Keratinocyte (primary cell): ENCODE measurements around the gene LYL1. TPM values are rescaled to one million over a fixed set of nuclear protein-coding genes. Genes with fewer than 3 reads are reported as not detected.

Experiments used
- DNase-seq: peaks from one replicate; pipeline ENCODE4 v3.0.0-alpha.2; 2011; ENCODE audit warnings: low read depth, missing footprints, low spot score
- FAIRE-seq: peaks from 2 replicates; lab custom pipeline; 2011; peaks lifted over from hg19 to GRCh38; lab: Jason Lieb, UNC
- H2AFZ ChIP-seq: 2 replicates; pipeline ENCODE4 v1.6.0; 2012; ENCODE audit warnings: low read length, control low read depth, inconsistent platforms; ENCODE audit not compliant: control insufficient read depth
- H3K27ac ChIP-seq: 2 replicates; pipeline ENCODE4 v1.5.1; 2011; ENCODE audit warnings: low read length; ENCODE audit not compliant: control insufficient read depth, insufficient read depth
- H3K27me3 ChIP-seq: 3 replicates; pipeline ENCODE4 v1.6.0; 2011; ENCODE audit warnings: low read length; ENCODE audit not compliant: control insufficient read depth, insufficient read depth; ENCODE audit errors: extremely low read depth
- H3K36me3 ChIP-seq, 2 experiments: 2 replicates in 1 of 2; 3 replicates in 1 of 2; pipeline ENCODE4 v1.5.1; 2011; ENCODE audit warnings: low read length in 2 of 2, mild to moderate bottlenecking in 1 of 2; ENCODE audit not compliant: control insufficient read depth in 2 of 2, insufficient read depth in 2 of 2; ENCODE audit errors: extremely low read depth in 1 of 2
- H3K4me1 ChIP-seq: 3 replicates; pipeline ENCODE4 v1.5.1; 2011; ENCODE audit warnings: low read length; ENCODE audit not compliant: control insufficient read depth, insufficient read depth; ENCODE audit errors: extremely low read depth
- H3K4me2 ChIP-seq: 3 replicates; pipeline ENCODE4 v1.6.0; 2011; ENCODE audit warnings: low read depth, low read length; ENCODE audit not compliant: control insufficient read depth, insufficient read depth; ENCODE audit errors: extremely low read depth
- H3K4me3 ChIP-seq, 3 experiments: fragments of 200-600 bp in 1 of 3; sonication (generic) in 1 of 3; 2 replicates in 2 of 3; 3 replicates in 1 of 3; pipeline ENCODE4 v1.5.1; 2011 to 2016; ENCODE audit warnings: low read length in 3 of 3, mild to moderate bottlenecking in 3 of 3, control low read depth in 2 of 3, inconsistent platforms in 1 of 3, low read depth in 1 of 3, mixed read lengths in 1 of 3, mixed run types in 1 of 3, moderate library complexity in 1 of 3; ENCODE audit not compliant: control insufficient read depth in 2 of 3, insufficient read depth in 2 of 3; ENCODE audit errors: extremely low read depth in 1 of 3
- H3K79me2 ChIP-seq: 2 replicates; pipeline ENCODE4 v1.6.0; 2012; ENCODE audit warnings: low read length; ENCODE audit not compliant: control insufficient read depth, insufficient read depth
- H3K9ac ChIP-seq: 3 replicates; pipeline ENCODE4 v1.6.0; 2011; ENCODE audit warnings: low read length; ENCODE audit not compliant: control insufficient read depth, insufficient read depth; ENCODE audit errors: extremely low read depth
- H3K9me1 ChIP-seq: 3 replicates; pipeline ENCODE4 v1.6.0; 2011; ENCODE audit warnings: low read length; ENCODE audit not compliant: control insufficient read depth, insufficient read depth; ENCODE audit errors: extremely low read depth
- H3K9me3 ChIP-seq: 2 replicates; pipeline ENCODE4 v1.5.1; 2012; ENCODE audit warnings: low read depth, low read length; ENCODE audit not compliant: control insufficient read depth
- H4K20me1 ChIP-seq: 3 replicates; pipeline ENCODE4 v1.6.0; 2011; ENCODE audit warnings: low read length; ENCODE audit not compliant: control insufficient read depth, insufficient read depth; ENCODE audit errors: extremely low read depth
- EZH2 ChIP-seq: IDR thresholded peaks from one replicate; pipeline ENCODE4 v1.6.1; 2012; ENCODE audit warnings: inconsistent platforms, mild to moderate bottlenecking, low read length, moderate library complexity
- dilution Hi-C: fragments of 300-500 bp; cut with MboI; formaldehyde crosslinking; loops from one replicate; pipeline ENCODE4 v1.7.0; 2020; ENCODE audit warnings: low sequenced_read_pairs; ENCODE audit not compliant: extremely low pct_ligation_motif_present
- polyA plus RNA-seq, 5 experiments: library from polyadenylated mRNA; depleted of rRNA in 3 of 5; stranded (reverse) in 3 of 5; stranded (forward) in 1 of 5; unstranded in 1 of 5; fragments of >200 nt; gene quantifications; 1 replicate in 1 of 5; 2 replicates in 3 of 5; 3 replicates in 1 of 5; pipeline versions ENCODE4 v1.2.1 to v1.2.3, GENCODE V29; 2011 to 2012; ENCODE audit warnings: missing spikeins in 2 of 5, low read depth in 1 of 5, low replicate concordance in 1 of 5
- TF ChIP-seq, protein P1 (sequence below), 3 experiments: IDR thresholded peaks in 1 of 3; conservative IDR thresholded peaks in 1 of 3; optimal IDR thresholded peaks in 1 of 3; 2 replicates in 2 of 3; 3 replicates in 1 of 3; pipeline versions ENCODE3 to v1.5.1; 2011; ENCODE audit warnings: low read length in 3 of 3, mild to moderate bottlenecking in 3 of 3, moderate library complexity in 2 of 3, control low read depth in 1 of 3, inconsistent platforms in 1 of 3; ENCODE audit not compliant: insufficient read depth in 2 of 3; ENCODE audit errors: extremely low read depth in 1 of 3

Gene LYL1
- polyA plus RNA-seq, 1 donor (not counting 4 experiments of a cell fraction or from before 2014, with no cell fraction given): 0.07 TPM

DNA sequence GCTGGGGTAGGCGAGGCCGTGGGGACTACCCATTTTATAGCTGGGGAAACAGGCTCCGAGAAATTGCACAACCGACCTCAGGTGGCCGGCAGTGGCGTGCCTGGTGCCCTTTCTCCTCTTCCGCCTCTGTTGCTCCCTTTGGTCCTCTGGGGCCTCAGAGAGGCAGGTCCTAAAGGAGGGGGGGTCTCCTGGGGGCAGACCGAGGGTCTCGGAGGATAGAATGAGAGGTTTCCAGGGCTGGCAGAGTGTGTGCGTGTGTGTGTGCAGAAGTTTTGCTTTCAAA, 36.2 kb upstream of the LYL1 start:
- no peaks in the 10 kb centered on the region for H4K20me1 ChIP-seq
- no peaks in the 10 kb centered on the region for H3K27me3 ChIP-seq
- H3K79me2 ChIP-seq: peaks cover 20% of the 10 kb centered on the region
- H3K4me2 ChIP-seq: no peak overlapping the region
- FAIRE-seq (no peak), DNase-seq (no peak)
- H3K9me3 ChIP-seq: no peaks in the 10 kb centered on the region
- H3K9ac ChIP-seq: no peak overlapping the region
- H2AFZ ChIP-seq: no peak overlapping the region
- dilution Hi-C loops: no loop called here
- H3K36me3 ChIP-seq: peaks cover 18 to 20% of the 10 kb centered on the region in 2 experiments
- H3K4me1 ChIP-seq: no peaks in the 10 kb centered on the region
- no peak overlapping the region for H3K27ac ChIP-seq
- TF ChIP-seq, protein P1, sequence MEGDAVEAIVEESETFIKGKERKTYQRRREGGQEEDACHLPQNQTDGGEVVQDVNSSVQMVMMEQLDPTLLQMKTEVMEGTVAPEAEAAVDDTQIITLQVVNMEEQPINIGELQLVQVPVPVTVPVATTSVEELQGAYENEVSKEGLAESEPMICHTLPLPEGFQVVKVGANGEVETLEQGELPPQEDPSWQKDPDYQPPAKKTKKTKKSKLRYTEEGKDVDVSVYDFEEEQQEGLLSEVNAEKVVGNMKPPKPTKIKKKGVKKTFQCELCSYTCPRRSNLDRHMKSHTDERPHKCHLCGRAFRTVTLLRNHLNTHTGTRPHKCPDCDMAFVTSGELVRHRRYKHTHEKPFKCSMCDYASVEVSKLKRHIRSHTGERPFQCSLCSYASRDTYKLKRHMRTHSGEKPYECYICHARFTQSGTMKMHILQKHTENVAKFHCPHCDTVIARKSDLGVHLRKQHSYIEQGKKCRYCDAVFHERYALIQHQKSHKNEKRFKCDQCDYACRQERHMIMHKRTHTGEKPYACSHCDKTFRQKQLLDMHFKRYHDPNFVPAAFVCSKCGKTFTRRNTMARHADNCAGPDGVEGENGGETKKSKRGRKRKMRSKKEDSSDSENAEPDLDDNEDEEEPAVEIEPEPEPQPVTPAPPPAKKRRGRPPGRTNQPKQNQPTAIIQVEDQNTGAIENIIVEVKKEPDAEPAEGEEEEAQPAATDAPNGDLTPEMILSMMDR (optimal IDR thresholded peaks at IDR 0.05 in 1 of 3, IDR thresholded peaks at IDR 0.05 in 1 of 3, conservative IDR thresholded peaks at IDR 0.05 in 1 of 3; ENCODE audit: extremely low read depth in 1 of 3, insufficient read depth in 2 of 3, low read length in 3 of 3): no peak
- TF ChIP-seq EZH2: no peak
- H3K9me1 ChIP-seq: no peaks in the 10 kb centered on the region
- no peak overlapping the region for H3K4me3 ChIP-seq

DNA sequence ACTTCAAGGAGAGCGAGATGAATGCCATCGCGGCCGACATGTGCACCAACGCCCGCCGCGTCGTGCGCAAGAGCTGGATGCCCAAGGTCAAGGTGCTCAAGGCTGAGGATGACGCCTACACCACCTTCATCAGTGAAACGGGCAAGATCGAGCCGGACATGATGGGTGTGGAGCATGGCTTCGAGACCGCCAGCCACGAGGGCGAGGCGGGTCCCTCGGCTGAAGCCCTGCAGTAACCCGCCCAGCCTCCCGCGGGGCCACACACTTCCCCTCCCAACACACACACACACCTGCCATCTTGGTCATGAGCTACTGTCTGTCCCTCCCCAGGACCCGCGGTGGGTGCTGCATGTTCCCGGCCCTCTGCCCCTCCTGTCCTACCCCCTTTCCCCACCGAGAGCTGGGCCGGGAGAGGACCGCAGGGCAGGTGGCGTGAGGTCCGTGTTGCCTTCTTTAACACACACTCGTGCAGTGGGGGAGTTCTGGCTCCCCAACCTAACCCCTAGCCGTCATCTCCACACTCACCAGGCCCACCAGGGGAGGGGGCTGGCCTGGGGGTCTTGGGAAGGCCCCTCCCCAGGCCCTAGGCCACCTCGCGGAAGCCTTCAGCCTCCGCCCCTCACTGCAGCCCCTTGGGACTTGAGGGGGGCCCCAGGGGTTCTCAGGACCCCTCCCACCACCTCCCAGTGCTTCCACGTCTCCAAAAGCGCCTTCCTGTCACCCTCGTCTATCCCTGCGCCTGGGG, 35.7 kb upstream of the LYL1 start:
- H3K9me1 ChIP-seq: no peaks in the 10 kb centered on the region
- H3K9me3 ChIP-seq: no peaks in the 10 kb centered on the region
- TF ChIP-seq, protein P1 (optimal IDR thresholded peaks at IDR 0.05 in 1 of 3, IDR thresholded peaks at IDR 0.05 in 1 of 3, conservative IDR thresholded peaks at IDR 0.05 in 1 of 3; ENCODE audit: extremely low read depth in 1 of 3, insufficient read depth in 2 of 3, low read length in 3 of 3): no peak
- no peak for TF ChIP-seq EZH2
- H2AFZ ChIP-seq: no peak overlapping the region
- no peaks in the 10 kb centered on the region for H3K27me3 ChIP-seq
- H3K27ac ChIP-seq: no peak overlapping the region
- no peaks in the 10 kb centered on the region for H4K20me1 ChIP-seq
- H3K36me3 ChIP-seq: peaks cover 18 to 20% of the 10 kb centered on the region in 2 experiments
- dilution Hi-C loops: no loop called here
- DNase-seq (no peak), FAIRE-seq (no peak)
- no peak overlapping the region for H3K9ac ChIP-seq
- H3K4me3 ChIP-seq: no peak overlapping the region
- no peaks in the 10 kb centered on the region for H3K4me1 ChIP-seq
- no peak overlapping the region for H3K4me2 ChIP-seq
- H3K79me2 ChIP-seq: peaks cover 24% of the 10 kb centered on the region
